Stimulated activated CD4-positive, alpha-beta T cell treated with anti-CD3 and anti-CD28 coated beads, Interleukin-1b, Interleukin-23, amount 100 ng/mL, for 1 hour (primary cell): ENCODE results near the gene ILKAP.

ENCODE experiments used
- DNase-seq, 2 donors: peaks; one replicate each; pipeline ENCODE4 v3.0.0-alpha.2; 2020; ENCODE audit warnings: low read depth in 2 of 2

ILKAP gene

GRCh38 chr2:238136820-238137537 lies 66.5 kb downstream of the ILKAP start:
- no peak for DNase-seq

GRCh38 chr2:238135601-238136150 lies 67.8 kb downstream of the ILKAP start:
- DNase-seq: no peak

- DNase-seq: no peak
These were observed 69.1 kb downstream of the ILKAP start for GRCh38 chr2:238134393-238134785.

- DNase-seq: no peak
These were observed 69.7 kb downstream of the ILKAP start for GRCh38 chr2:238133499-238134392.

- DNase-seq: no peak
These were observed 70.7 kb downstream of the ILKAP start for GRCh38 chr2:238132463-238133450.

GRCh38 chr2:238131761-238132462 lies 71.6 kb downstream of the ILKAP start:
- DNase-seq: no peak

- DNase-seq: no peak
These were observed 72.5 kb downstream of the ILKAP start for GRCh38 chr2:238130696-238131628.

- DNase-seq: no peak
These were observed 73.3 kb downstream of the ILKAP start for GRCh38 chr2:238130111-238130695.

- no peak for DNase-seq
These were observed 74.1 kb downstream of the ILKAP start for GRCh38 chr2:238129166-238130010.

- no peak for DNase-seq
These were observed 74.9 kb downstream of the ILKAP start for GRCh38 chr2:238128534-238129001.

- DNase-seq: no peak
These were observed 75.4 kb downstream of the ILKAP start for GRCh38 chr2:238128061-238128440.

- no peak for DNase-seq
These were observed 76.1 kb downstream of the ILKAP start for GRCh38 chr2:238127165-238128060.

- no peak for DNase-seq
These were observed 76.7 kb downstream of the ILKAP start for GRCh38 chr2:238126775-238127164.

GRCh38 chr2:238126338-238126737 lies 77.2 kb downstream of the ILKAP start:
- DNase-seq: no peak

- no peak for DNase-seq
These were observed 78.2 kb downstream of the ILKAP start for GRCh38 chr2:238125127-238125885.

GRCh38 chr2:238124488-238125126 lies 78.9 kb downstream of the ILKAP start:
- DNase-seq: no peak
